Activated naive CD8-positive, alpha-beta T cell treated with anti-CD3 and anti-CD28 coated beads, Interleukin-2, amount 10 ng/mL, durations not matched to agents 7 days and 5 days (primary cell): Measurements from ENCODE around the gene ZBTB20. TPM values are rescaled to one million over a fixed set of nuclear protein-coding genes. Genes with fewer than 3 reads are reported as not detected.
"Not testable (repeated sequence)": the region's sequence is repeated elsewhere in the genome, so short reads cannot be mapped to it uniquely, and the experiment has no call there.

Experiments used
- ATAC-seq: fragments of 150-1000 bp; cut with Tn5 transposase; one replicate; pipeline ENCODE4 v1.10.0; 2021; ENCODE audit warnings: low read depth, moderate library complexity
- POLR2A ChIA-PET: fragments of 350-600 bp; sonication (Branson Sonifier 250); formaldehyde crosslinking; loops from one replicate; lab custom pipeline; 2021; ENCODE audit warnings: antibody characterized with exemption; lab: Charles Lee
- DNase-seq: peaks from one replicate; pipeline ENCODE4 v3.0.0; 2021
- H3K27ac Mint-ChIP-seq: one replicate; pipeline ENCODE4 v1.8.0; 2022; ENCODE audit warnings: mild to moderate bottlenecking, mixed read lengths
- H3K27me3 Mint-ChIP-seq: one replicate; pipeline ENCODE4 v1.8.0; 2022; ENCODE audit warnings: mild to moderate bottlenecking, moderate library complexity, mixed read lengths
- H3K36me3 Mint-ChIP-seq: one replicate; pipeline ENCODE4 v1.8.0; 2021; ENCODE audit warnings: mild to moderate bottlenecking, mixed read lengths
- H3K4me1 Mint-ChIP-seq: one replicate; pipeline ENCODE4 v1.8.0; 2021; ENCODE audit warnings: mixed read lengths
- H3K4me3 Mint-ChIP-seq: one replicate; pipeline ENCODE4 v1.8.0; 2022; ENCODE audit warnings: mild to moderate bottlenecking, moderate library complexity, mixed read lengths
- H3K9me3 Mint-ChIP-seq: one replicate; pipeline ENCODE4 v1.8.0; 2021; ENCODE audit warnings: mixed read lengths
- total RNA-seq, 2 experiments: library from RNA; stranded (reverse); gene quantifications; one replicate each; pipeline ENCODE4 v1.2.3, GENCODE V29; 2021

ZBTB20 gene
- 10 to 100 TPM; 27.4 to 31.3 TPM for total RNA-seq

- H3K4me1 Mint-ChIP-seq, result peaks cover 9% of the 10 kb centered on the region
- peak within 1 kb of the TSS; percentile 100 for H3K27ac Mint-ChIP-seq
- no peaks in the 10 kb centered on the region for H3K27me3 Mint-ChIP-seq
- H3K36me3 Mint-ChIP-seq, result peaks cover 13% of the 10 kb centered on the region
- H3K4me3 Mint-ChIP-seq, result peak within 1 kb of the TSS; percentile 99
- H3K9me3 Mint-ChIP-seq, result no peaks in the 10 kb centered on the region
- ATAC-seq (peak; percentile 11), DNase-seq (peak; percentile 78)
- POLR2A ChIA-PET, result interaction anchor here (0.5 to 4.0 kb wide), 15 partner anchors 15 to 933 kb away, joined by 3 to 79 read pairs (median 5); no protein-coding TSS in a partner anchor
These were observed at the start of gene ZBTB20 for GRCh38 chr3:115146418-115147328. ZBTB20 (minus strand) TSS chr3:115147288.

- ATAC-seq (no peak), DNase-seq (no peak)
- no peak overlapping the region for H3K4me3 Mint-ChIP-seq
- no peak overlapping the region for H3K27ac Mint-ChIP-seq
- H3K27me3 Mint-ChIP-seq, result peaks cover 3% of the 10 kb centered on the region
- no peaks in the 10 kb centered on the region for H3K4me1 Mint-ChIP-seq
- H3K36me3 Mint-ChIP-seq, result peaks cover 2% of the 10 kb centered on the region
- H3K9me3 Mint-ChIP-seq, result peaks cover 10% of the 10 kb centered on the region
- POLR2A ChIA-PET, result no interaction called here
These were observed 47.4 kb upstream of the ZBTB20 start for GRCh38 chr3:115194476-115194875.

DNA sequence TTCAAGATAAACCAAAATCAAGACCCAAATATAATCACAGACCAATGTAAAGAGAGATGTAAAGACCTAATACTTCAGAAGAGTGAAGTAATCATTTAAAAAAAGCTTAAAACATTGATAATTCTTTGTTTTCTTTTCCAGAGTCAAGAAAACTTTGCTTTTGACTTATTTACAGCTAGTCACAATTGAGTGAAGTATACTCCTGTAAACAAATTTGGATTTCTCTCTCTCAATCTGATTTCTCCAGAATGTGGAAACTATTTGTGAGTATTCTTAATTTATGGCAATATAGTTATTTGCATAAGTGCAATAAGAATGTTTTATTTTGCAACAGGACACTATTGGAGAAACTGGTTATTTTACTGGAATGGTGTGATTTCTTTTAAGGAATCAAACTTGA is 43.7 kb upstream of the ZBTB20 start:
- POLR2A ChIA-PET, result no interaction called here
- DNase-seq (no peak), ATAC-seq (no peak)
- H3K4me1 Mint-ChIP-seq, result peaks cover 10% of the 10 kb centered on the region
- H3K9me3 Mint-ChIP-seq, result peaks cover 9% of the 10 kb centered on the region
- no peaks in the 10 kb centered on the region for H3K27me3 Mint-ChIP-seq
- no peak overlapping the region for H3K27ac Mint-ChIP-seq
- H3K4me3 Mint-ChIP-seq, result no peak overlapping the region
- H3K36me3 Mint-ChIP-seq, result peaks cover 2% of the 10 kb centered on the region

GRCh38 chr3:115187149-115187757 is 40.2 kb upstream of the ZBTB20 start:
- H3K36me3 Mint-ChIP-seq, result peaks cover 2% of the 10 kb centered on the region
- H3K27me3 Mint-ChIP-seq, result no peaks in the 10 kb centered on the region
- no peak overlapping the region for H3K4me3 Mint-ChIP-seq
- POLR2A ChIA-PET, result no interaction called here
- ATAC-seq (no peak), DNase-seq (no peak)
- peaks cover 6% of the 10 kb centered on the region for H3K9me3 Mint-ChIP-seq
- H3K4me1 Mint-ChIP-seq, result peaks cover 10% of the 10 kb centered on the region
- no peak overlapping the region for H3K27ac Mint-ChIP-seq

- Mint-ChIP-seq H3K9me3 (peaks cover 6% of the 10 kb centered on the region), H3K36me3 (peaks cover 2% of the 10 kb centered on the region), H3K4me1 (peaks cover 10% of the 10 kb centered on the region), H3K27me3 (no peaks in the 10 kb centered on the region), H3K27ac (no peak overlapping the region), H3K4me3 (no peak overlapping the region)
- POLR2A ChIA-PET, result no interaction called here
- DNase-seq, result no peak
- ATAC-seq, result no peak
These were observed 39.5 kb upstream of the ZBTB20 start for GRCh38 chr3:115186351-115187148.

DNA sequence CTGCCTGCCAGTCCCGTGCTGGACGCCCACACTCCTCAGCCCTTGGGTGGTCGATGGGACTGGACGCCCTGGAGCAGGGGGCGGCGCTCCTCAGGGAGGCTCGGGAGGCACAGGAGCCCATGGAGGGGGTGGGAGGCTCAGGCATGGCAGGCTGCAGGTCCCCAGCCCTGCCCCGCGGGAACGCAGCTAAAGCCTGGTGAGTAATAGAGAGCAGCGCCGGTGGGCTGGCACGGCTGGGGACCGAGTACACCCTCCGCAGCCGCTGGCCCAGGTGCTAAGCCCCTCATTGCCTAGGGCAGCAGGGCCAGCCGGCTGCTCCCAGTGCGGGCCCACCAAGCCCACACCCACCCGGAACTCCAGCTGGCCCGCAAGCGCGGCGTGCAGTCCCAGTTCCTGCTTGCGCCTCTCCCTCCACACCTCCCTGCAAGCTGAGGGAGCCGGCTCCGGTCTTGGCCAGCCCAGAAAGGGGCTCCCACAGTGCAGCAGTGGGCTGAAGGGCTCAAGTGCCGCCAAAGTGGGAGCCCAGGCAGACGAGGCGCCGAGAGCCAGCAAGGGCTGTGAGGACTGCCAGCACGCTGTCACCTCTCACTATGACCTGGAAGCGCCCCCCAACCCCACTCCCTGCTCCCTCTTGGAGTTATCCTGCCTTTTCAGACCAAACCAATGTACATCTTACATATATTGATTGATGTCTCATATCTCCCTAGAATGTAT is 37.9 kb upstream of the ZBTB20 start:
- ATAC-seq, result not testable (repeated sequence)

GRCh38 chr3:115178930-115179329 is 31.8 kb upstream of the ZBTB20 start:
- H3K4me3 Mint-ChIP-seq, POLR2A ChIA-PET, ATAC-seq, H3K36me3 Mint-ChIP-seq, H3K27me3 Mint-ChIP-seq, H3K4me1 Mint-ChIP-seq, H3K9me3 Mint-ChIP-seq, DNase-seq, H3K27ac Mint-ChIP-seq: not testable (repeated sequence)

More for the DNA sequence above, 37.9 kb upstream of the ZBTB20 start:
- H3K4me1 Mint-ChIP-seq, POLR2A ChIA-PET, DNase-seq, H3K4me3 Mint-ChIP-seq, H3K27me3 Mint-ChIP-seq, H3K9me3 Mint-ChIP-seq, H3K27ac Mint-ChIP-seq, H3K36me3 Mint-ChIP-seq: not testable (repeated sequence)

DNA sequence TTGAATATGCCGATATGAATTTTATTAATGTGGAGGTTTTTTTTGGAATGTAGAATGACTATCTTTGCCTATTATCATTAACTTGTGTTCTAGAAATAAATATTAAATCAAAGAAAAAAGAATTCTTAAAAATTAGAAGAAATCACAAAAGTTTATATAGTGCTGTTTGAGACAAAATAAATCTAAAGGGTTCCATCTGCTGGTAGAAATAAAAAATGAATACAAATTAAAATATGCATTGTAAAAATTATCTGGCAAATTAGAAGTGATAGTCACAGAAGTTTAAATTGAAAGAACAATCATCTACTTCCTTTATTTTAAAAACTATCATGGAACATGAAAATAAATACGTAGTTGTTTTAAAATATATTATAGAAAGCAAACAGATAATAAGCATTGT is 22.7 kb upstream of the ZBTB20 start:
- no peak for DNase-seq
- POLR2A ChIA-PET, result no interaction called here
- no peaks in the 10 kb centered on the region for H3K9me3 Mint-ChIP-seq
- no peak overlapping the region for H3K4me3 Mint-ChIP-seq
- no peak for ATAC-seq
- H3K36me3 Mint-ChIP-seq, result no peaks in the 10 kb centered on the region
- no peak overlapping the region for H3K27ac Mint-ChIP-seq
- no peaks in the 10 kb centered on the region for H3K27me3 Mint-ChIP-seq
- H3K4me1 Mint-ChIP-seq, result peaks cover 12% of the 10 kb centered on the region

DNA sequence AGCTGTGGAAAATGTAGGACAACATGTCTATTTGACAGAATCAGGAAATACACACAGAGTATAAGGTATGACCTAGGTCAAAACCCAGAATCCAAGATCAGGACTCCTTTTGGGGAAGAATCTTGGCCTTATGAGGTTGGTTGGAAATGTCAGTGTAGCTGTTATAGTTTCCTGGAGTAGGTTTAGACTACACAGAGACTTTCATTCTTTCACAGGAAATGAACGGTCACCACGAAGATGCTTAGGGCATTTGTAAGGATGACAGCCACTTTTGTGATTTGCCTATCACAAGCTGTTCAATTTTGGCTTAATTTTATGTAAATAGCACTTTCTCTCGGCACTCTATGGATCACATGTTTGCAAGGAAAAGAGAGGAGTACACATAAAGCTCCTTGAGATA is 18.6 kb upstream of the ZBTB20 start:
- DNase-seq (no peak), ATAC-seq (peak; percentile 57)
- H3K27me3 Mint-ChIP-seq, result no peaks in the 10 kb centered on the region
- POLR2A ChIA-PET, result interaction anchor here (1.5 to 4.8 kb wide), 2 partner anchors 19 to 626 kb away, joined by 4 to 79 read pairs; partner anchors contain the start of gene ZBTB20
- H3K4me1 Mint-ChIP-seq, result peaks cover 29% of the 10 kb centered on the region
- H3K36me3 Mint-ChIP-seq, result peaks cover 6% of the 10 kb centered on the region
- no peaks in the 10 kb centered on the region for H3K9me3 Mint-ChIP-seq
- H3K27ac Mint-ChIP-seq, result peak overlapping the region; percentile 75
- peak overlapping the region; percentile 58 for H3K4me3 Mint-ChIP-seq

GRCh38 chr3:115165266-115165665 is 18.2 kb upstream of the ZBTB20 start:
- Mint-ChIP-seq H3K4me1 (peaks cover 32% of the 10 kb centered on the region), H3K27me3 (no peaks in the 10 kb centered on the region), H3K4me3 (peak overlapping the region; percentile 58), H3K36me3 (peaks cover 6% of the 10 kb centered on the region), H3K27ac (peak overlapping the region; percentile 75), H3K9me3 (no peaks in the 10 kb centered on the region)
- ATAC-seq, result peak; percentile 81
- POLR2A ChIA-PET, result interaction anchor here (1.5 to 4.8 kb wide), 2 partner anchors 19 to 627 kb away, joined by 4 to 79 read pairs; partner anchors contain the start of gene ZBTB20
- DNase-seq, result no peak

- ATAC-seq (peak; percentile 55), DNase-seq (no peak)
- H3K27ac Mint-ChIP-seq, result peak overlapping the region; percentile 75
- peaks cover 34% of the 10 kb centered on the region for H3K4me1 Mint-ChIP-seq
- H3K27me3 Mint-ChIP-seq, result no peaks in the 10 kb centered on the region
- H3K36me3 Mint-ChIP-seq, result peaks cover 6% of the 10 kb centered on the region
- H3K9me3 Mint-ChIP-seq, result no peaks in the 10 kb centered on the region
- POLR2A ChIA-PET, result interaction anchor here (1.5 to 4.8 kb wide), 2 partner anchors 18 to 628 kb away, joined by 4 to 79 read pairs; partner anchors contain the start of gene ZBTB20
- H3K4me3 Mint-ChIP-seq, result peak overlapping the region; percentile 58
These were observed 17.5 kb upstream of the ZBTB20 start for GRCh38 chr3:115164374-115165221.

GRCh38 chr3:115162759-115163158 is 15.7 kb upstream of the ZBTB20 start:
- no peaks in the 10 kb centered on the region for H3K27me3 Mint-ChIP-seq
- POLR2A ChIA-PET, result interaction anchor here (4.8 kb wide), 1 partner anchor 16 kb away, joined by 79 read pairs; the partner anchor contains the start of gene ZBTB20
- ATAC-seq (no peak), DNase-seq (no peak)
- peaks cover 14% of the 10 kb centered on the region for H3K36me3 Mint-ChIP-seq
- no peak overlapping the region for H3K4me3 Mint-ChIP-seq
- peaks cover 33% of the 10 kb centered on the region for H3K4me1 Mint-ChIP-seq
- H3K9me3 Mint-ChIP-seq, result peaks cover 8% of the 10 kb centered on the region
- no peak overlapping the region for H3K27ac Mint-ChIP-seq
